AG04450 (cell line): ENCODE measurements around the gene SPATA46. TPM values are rescaled to one million over a fixed set of nuclear protein-coding genes. Genes with fewer than 3 reads are reported as not detected.
A peak's percentile ranks its signal among the peaks of the same experiment; 100 is the strongest.

ENCODE experiments used
- CTCF ChIA-PET: fragments of 300-600, 350-600 bp; formaldehyde crosslinking; extraction: SDS; loops from one replicate; lab custom pipeline; 2022; ENCODE audit warnings: antibody characterized with exemption, inconsistent platforms; lab: Charles Lee
- POLR2A ChIA-PET: fragments of 350-600 bp; formaldehyde crosslinking; extraction: SDS; loops from one replicate; lab custom pipeline; 2021; ENCODE audit warnings: antibody characterized with exemption, inconsistent platforms; lab: Yijun Ruan, JAX
- DNase-seq: peaks from one replicate; pipeline ENCODE4 v3.0.0-alpha.2; 2011; ENCODE audit warnings: low read depth, low spot score
- H3K27ac ChIP-seq: one replicate; pipeline ENCODE4 v1.5.1; 2012; ENCODE audit warnings: low read depth, low read length, control low read depth
- H3K27me3 ChIP-seq: one replicate; pipeline ENCODE4 v1.6.0; 2012; ENCODE audit warnings: low read length; ENCODE audit not compliant: control insufficient read depth, insufficient read depth
- H3K4me3 ChIP-seq: 2 replicates; pipeline ENCODE4 v1.5.1; 2011; ENCODE audit warnings: mild to moderate bottlenecking, low read depth, low read length, control low read depth
- H3K9me3 ChIP-seq: 2 replicates; pipeline ENCODE4 v1.5.1; 2012; ENCODE audit warnings: low read length; ENCODE audit not compliant: control insufficient read depth, insufficient read depth
- polyA plus RNA-seq: library from polyadenylated mRNA; depleted of rRNA; stranded (reverse); fragments of >200 nt; gene quantifications from 2 replicates; pipeline ENCODE4 v1.2.3, GENCODE V29; 2011
- TF ChIP-seq, protein P1 (sequence below): IDR thresholded peaks from 2 replicates; pipeline ENCODE4 v1.5.1; 2011; ENCODE audit warnings: low read depth, low read length, control low read depth, inconsistent platforms

The SPATA46 gene
- polyA plus RNA-seq, 1 experiment, result not detected

DNA sequence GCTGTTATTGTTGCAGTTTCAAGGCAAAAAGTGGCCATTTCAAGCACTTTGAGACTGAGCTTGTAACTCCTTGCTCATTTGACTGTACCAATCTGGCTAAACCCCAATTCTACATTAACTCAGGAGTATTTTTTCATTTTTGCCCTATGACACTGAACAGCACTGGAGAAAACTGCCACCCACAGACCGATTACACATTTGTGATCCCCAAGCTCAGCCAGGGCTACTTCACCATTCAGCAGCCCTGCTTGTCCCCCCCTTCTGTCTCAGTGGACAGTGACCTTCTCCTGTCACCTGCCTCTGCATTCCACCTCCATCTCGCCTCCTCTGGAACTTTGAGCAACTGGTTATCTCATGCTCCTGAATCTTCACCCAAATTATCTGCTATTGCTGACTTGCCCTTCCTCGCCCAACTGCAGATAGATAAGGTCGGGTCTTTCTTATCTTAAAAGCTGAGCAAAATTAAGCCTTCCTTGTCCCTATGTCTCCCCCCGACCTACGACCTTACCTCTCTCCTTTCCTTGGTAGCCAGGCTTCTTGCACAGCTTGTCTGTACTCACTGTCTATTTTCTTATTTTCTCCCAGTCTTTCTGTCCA, 25.3 kb downstream of the SPATA46 start:
- no peak for DNase-seq
- H3K27ac ChIP-seq, result no peak overlapping the region
- H3K4me3 ChIP-seq, result no peak overlapping the region
- TF ChIP-seq, protein P1, sequence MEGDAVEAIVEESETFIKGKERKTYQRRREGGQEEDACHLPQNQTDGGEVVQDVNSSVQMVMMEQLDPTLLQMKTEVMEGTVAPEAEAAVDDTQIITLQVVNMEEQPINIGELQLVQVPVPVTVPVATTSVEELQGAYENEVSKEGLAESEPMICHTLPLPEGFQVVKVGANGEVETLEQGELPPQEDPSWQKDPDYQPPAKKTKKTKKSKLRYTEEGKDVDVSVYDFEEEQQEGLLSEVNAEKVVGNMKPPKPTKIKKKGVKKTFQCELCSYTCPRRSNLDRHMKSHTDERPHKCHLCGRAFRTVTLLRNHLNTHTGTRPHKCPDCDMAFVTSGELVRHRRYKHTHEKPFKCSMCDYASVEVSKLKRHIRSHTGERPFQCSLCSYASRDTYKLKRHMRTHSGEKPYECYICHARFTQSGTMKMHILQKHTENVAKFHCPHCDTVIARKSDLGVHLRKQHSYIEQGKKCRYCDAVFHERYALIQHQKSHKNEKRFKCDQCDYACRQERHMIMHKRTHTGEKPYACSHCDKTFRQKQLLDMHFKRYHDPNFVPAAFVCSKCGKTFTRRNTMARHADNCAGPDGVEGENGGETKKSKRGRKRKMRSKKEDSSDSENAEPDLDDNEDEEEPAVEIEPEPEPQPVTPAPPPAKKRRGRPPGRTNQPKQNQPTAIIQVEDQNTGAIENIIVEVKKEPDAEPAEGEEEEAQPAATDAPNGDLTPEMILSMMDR, result no peak
- H3K9me3 ChIP-seq, result no peaks in the 10 kb centered on the region
- H3K27me3 ChIP-seq, result no peaks in the 10 kb centered on the region
- CTCF ChIA-PET, result interaction anchor here (2.0 kb wide), 1 partner anchor 40 kb away, joined by 13 read pairs; no protein-coding TSS in a partner anchor
- POLR2A ChIA-PET, result no interaction called here

DNA sequence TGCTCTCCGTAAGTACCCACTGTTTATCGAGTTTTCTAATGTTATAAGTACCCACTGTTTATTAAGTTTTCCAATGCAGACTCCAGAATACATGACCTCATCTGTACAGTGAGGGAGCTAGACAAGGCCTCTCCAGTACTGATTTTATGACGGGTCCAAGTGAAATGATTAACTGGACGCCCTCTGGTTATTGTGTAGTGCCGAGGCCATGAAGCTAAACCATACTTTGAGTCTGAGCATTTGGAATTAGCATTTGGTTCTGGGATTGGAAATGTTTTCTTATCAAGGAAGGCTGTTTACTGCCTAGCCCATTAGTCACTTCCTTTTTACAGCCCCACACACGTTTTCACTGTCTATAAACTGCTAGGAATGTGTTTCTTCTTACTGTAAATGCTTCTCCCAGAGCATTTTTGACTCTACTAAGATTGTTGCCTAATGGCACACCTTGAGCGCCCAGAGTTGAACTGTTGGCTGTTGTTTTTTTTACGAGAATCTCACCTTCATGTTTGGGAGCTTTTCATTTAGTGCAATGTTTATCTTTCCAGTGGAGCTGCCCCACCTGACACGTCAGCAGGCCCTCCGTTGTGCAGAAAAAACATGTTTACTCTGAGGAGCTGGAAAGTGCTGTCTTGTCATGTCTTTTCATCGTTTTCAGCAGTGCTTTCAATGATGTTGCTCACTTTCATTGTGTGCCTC, 26.9 kb downstream of the SPATA46 start:
- H3K27me3 ChIP-seq, result no peaks in the 10 kb centered on the region
- ChIA-PET POLR2A (no interaction called here), CTCF (interaction anchor here (2.0 kb wide), 1 partner anchor 41 kb away, joined by 13 read pairs; no protein-coding TSS in a partner anchor)
- H3K4me3 ChIP-seq, result no peak overlapping the region
- H3K9me3 ChIP-seq, result no peaks in the 10 kb centered on the region
- TF ChIP-seq, protein P1, result no peak
- DNase-seq, result peak; percentile 33
- H3K27ac ChIP-seq, result no peak overlapping the region

DNA sequence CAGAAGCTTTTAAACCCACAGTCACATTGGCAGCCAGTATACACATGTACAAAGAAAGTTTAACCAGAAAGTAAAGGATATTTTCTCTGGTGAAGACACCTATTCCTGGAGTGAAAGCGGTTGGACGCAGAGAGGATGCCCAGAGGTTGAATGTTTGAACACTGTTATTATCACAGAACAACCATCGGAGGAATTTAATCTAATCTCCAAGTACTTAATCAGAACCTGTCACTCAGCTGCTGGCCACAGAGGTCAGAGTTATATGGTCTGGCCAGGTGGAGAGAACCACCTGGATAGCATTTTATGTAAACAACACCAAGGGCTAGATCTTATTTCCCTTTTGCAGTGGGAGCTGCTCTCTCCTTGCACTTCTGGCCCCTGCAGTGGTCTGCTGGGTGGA, 29.4 kb downstream of the SPATA46 start:
- ChIA-PET POLR2A (no interaction called here), CTCF (no interaction called here)
- TF ChIP-seq, protein P1, result no peak
- Histone ChIP-seq H3K27me3 (no peaks in the 10 kb centered on the region), H3K4me3 (no peak overlapping the region), H3K9me3 (no peaks in the 10 kb centered on the region), H3K27ac (no peak overlapping the region)
- no peak for DNase-seq

DNA sequence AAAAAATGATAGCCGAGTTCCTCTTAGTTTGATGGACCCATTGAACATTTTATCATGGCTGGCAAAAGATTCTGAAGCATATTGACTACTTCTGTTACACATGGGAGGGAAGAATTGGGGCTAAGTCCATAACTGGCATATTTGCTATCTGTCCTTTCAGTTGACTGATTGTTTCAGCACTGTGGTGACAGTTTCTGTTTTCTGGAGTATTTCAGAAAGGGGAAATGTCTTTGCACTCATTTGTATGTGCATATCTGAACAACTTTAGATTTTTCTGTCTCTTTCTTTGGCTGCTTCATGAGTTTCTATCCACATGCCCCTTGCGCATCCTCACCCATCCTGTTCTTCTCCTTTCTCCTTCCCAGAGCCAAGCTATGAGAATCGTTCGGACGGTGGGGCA, 33.2 kb downstream of the SPATA46 start:
- POLR2A ChIA-PET, result no interaction called here
- Histone ChIP-seq H3K27ac (no peak overlapping the region), H3K9me3 (no peaks in the 10 kb centered on the region), H3K4me3 (no peak overlapping the region), H3K27me3 (peaks cover 3% of the 10 kb centered on the region)
- CTCF ChIA-PET, result no interaction called here
- TF ChIP-seq, protein P1, result no peak
- DNase-seq, result no peak

DNA sequence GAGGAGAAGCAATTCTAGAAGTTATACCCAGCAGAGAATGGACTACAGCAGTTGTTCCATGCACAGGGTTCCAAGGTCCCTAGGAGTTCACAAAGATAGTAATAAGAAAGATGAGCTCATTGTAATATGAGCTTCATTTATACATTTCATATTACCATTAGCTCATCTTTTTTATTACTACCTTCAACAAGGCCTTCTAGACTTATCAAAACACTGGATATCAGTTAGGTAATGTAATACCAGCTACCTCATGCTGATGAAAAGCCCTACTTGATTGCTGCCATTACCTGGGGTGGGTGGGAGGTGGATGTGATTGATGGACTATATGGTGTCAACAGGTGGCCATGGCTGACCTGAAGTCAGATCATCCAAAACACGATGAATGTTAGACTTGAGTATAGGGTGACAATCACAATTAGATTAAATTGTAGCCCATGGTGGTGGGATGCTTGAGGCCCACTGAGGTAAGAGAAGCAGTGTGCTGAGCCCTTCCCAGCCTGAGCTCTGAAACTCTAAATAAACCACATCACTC, 34.1 kb downstream of the SPATA46 start:
- TF ChIP-seq, protein P1, result no peak
- H3K27me3 ChIP-seq, result peaks cover 3% of the 10 kb centered on the region
- ChIA-PET CTCF (interaction anchor here (1.9 kb wide), 1 partner anchor 15 kb away, joined by 6 read pairs; no protein-coding TSS in a partner anchor), POLR2A (no interaction called here)
- H3K9me3 ChIP-seq, result no peaks in the 10 kb centered on the region
- no peak overlapping the region for H3K27ac ChIP-seq
- H3K4me3 ChIP-seq, result no peak overlapping the region
- no peak for DNase-seq
